Fibroblast of skin of abdomen (primary cell): ENCODE measurements around the gene PLEKHH1.

Experiments used
- DNase-seq: peaks from one replicate; pipeline ENCODE4 v3.0.0-alpha.2; 2013

The PLEKHH1 gene

DNA sequence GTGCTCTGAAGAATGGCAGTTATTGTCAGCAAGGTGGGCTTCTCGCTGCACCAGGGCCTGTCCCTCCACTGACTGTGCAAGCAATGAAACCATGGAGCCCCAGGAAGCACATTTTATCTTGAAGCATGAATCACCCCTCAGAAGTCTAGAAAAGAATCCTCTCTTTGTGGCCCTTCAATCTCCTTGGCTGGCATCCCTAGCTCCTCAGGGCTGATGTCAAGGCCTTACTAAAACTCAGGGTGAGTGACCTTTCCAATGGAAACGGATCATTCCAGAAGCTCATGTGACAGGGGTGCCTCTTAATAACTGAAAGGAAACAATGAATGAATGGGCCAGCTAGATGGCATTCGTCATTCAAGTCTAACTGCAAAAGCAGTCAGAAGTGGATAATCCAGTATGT, 22.3 kb upstream of the PLEKHH1 start:
- DNase-seq: no peak

DNA sequence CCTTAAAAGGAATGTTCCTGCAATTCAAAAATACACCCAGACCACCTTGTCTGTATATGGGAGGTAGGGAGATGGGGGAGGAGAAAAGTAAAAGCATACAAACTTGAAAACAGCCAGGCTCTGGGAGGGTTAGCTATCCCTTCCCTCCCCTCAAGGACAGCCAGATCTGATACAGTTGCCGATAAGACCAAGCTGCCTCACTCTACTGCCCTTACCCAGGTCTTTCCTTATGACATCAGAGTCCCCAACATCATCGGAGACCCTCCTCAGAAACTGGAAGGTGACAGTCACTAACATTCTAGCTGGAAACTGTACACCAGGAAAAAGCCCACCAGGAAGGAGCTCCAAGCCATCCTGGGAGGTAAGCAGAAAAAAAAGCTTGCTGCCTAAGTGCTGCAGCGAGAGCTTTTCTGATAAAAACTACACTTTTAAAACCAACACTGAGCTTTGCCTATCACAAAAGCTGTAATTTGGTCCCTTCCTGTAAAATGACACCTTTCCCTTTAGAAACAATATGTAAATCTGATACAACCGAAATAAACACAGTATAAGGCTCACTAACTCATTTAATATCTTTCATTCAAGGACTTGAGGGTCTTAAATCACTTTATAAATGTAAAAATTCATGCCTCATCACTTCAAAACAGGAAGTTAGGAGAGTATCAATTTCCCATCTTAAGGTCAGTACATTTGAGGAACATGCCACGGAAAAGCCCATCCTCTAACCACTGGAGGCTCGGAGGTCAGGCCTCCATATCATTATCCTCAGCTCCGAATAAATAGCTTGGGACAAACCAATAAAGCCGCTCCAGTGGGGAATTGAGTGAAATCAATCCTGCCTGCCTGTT, 20.4 kb upstream of the PLEKHH1 start:
- no peak for DNase-seq

GRCh38 chr14:67513631-67514108, 19.4 kb upstream of the PLEKHH1 start:
- no peak for DNase-seq

DNA sequence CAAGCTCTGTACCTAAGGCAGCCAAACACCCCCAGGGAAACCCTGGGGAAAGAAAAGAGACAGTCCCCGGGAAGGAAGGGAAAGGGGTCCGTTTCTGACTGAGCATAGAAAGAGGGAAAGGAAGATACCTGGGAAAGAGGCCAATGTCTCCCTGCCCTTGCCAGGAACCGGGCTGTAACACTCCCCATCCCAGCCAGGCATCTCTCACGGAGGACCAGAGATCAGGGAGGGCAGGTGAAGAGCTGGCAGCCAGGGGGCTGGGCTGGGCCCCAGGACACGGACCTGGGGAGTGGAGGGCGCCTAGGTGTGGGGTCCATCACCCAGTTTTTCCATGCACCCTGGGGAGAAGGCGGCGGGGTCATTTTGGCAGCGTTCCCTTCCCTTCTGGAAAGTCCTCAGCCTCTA, 18.9 kb upstream of the PLEKHH1 start:
- DNase-seq: no peak

DNA sequence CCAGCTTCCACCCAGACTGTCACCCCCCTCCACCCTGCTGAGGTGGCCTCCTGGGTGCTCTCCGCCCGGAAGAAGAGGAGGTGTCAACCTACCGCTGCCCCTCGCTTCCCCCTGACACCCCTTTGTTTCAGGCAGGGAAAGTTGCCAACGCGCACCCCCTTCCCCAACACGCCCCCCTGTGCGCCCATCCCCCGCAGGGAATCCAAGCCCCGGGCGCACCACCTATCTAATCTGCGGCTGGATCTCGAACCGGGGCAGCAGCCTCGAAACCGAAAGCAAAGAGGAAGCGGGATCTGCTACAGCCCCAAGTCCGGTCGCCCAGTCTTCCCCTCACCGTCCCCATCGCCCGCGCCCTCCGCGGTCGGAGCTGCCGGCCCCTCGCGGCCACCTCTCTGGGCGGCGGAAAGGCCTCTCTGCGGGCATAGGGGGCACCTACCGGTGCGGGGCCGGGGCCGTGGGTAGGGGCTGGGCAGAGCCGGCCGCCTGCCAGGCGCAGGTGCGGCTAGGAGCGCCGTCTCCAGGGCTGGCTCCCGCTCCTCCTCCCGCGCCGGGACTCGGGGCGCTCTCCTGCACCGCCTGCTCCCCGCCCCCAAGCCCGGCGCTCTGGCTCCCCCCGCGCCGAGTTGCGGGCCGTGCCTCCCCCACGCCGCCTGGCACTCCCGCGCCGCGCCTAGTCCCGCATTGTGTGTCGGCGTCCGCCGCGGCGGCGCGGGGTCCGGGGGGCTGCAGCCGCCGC, 18.3 kb upstream of the PLEKHH1 start:
- DNase-seq: no peak

GRCh38 chr14:67515386-67516079, 17.6 kb upstream of the PLEKHH1 start:
- DNase-seq: no peak

DNA sequence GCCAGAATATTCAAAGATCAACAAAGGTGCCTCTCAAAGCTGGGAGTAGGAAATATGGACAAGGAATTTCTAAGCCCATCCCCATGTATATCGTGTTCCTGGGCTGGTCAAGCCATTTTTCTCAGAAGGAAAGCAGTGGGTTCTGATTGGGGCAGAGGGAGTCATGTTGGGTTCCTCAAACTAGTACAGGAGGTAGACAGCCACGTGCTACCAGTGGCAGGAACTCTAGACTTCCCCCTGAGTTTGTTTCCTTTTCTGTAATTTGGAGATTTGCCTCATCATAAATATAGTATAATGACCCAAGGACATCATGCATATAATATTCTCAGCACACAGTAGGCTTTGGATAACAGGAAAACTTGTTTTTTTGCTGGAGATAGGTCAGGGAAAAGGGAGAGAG, 16.4 kb upstream of the PLEKHH1 start:
- no peak for DNase-seq

GRCh38 chr14:67517083-67517482, 16.0 kb upstream of the PLEKHH1 start:
- DNase-seq: no peak

GRCh38 chr14:67519406-67519805, 13.7 kb upstream of the PLEKHH1 start:
- no peak for DNase-seq

GRCh38 chr14:67520482-67520881, 12.6 kb upstream of the PLEKHH1 start:
- no peak for DNase-seq

DNA sequence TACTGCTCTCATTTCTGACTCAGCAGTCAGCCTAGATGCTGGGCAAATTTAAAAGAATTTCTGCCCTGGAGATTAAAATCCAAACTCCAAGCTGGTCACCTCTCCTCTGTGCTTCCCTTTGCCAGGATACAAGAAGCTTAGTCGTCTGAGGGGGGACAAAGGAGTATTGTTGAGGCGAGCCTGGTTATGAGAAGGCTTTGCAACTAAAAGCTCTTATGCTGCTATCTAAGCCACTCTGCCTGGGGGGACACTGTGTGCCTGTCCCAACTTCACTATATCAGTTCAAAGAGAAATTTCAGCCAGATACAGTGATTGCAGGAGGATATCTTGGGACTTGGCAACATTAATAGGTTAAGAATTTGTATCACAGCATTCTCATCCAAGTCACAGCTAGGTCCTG, 10.8 kb upstream of the PLEKHH1 start:
- DNase-seq: no peak

DNA sequence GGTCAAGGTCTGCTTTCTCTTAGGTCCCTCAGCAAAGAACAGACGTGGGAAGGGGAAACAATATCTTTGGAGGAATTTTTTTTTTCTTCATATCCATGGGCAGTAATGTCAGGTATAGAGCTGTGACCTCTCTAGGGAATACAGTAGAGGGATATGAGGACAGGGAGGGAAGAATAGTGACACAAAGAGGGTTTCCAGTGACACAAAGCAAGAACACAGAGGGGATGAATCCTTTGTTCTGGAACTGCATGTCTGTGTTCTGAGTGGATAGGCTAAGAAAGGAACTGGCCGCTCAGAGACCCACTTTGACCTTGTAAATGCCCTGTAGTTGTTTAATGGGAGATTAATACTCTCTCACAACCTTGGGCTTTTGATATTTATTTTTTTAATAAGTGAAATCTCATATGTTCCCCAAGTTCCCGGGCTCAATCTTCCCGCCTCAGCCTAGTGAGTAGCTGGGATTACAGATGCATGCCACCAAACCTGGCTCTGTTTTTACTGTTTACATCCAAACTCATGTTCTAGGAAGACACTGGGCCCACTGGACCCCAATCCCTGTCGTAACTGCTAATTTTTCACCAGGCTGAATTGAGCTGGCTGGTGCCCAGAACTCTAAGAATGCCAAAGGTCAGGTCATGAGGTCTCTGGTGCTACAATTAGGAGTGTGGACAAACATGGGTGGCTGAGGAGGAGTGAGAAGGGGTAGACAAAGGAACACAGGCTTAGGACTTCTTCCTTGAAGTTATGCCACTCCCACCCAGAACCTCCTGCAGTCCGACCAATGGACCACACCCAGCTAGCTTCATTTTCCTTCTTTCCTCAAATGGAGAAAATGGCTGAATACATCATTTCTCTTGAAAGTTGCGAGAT, 9.1 kb upstream of the PLEKHH1 start:
- DNase-seq: no peak

GRCh38 chr14:67524634-67524963, 8.5 kb upstream of the PLEKHH1 start:
- no peak for DNase-seq

- DNase-seq: no peak
Measured at GRCh38 chr14:67525389-67525788, 7.7 kb upstream of the PLEKHH1 start.

- no peak for DNase-seq
Measured at GRCh38 chr14:67526181-67526580, 6.9 kb upstream of the PLEKHH1 start.

DNA sequence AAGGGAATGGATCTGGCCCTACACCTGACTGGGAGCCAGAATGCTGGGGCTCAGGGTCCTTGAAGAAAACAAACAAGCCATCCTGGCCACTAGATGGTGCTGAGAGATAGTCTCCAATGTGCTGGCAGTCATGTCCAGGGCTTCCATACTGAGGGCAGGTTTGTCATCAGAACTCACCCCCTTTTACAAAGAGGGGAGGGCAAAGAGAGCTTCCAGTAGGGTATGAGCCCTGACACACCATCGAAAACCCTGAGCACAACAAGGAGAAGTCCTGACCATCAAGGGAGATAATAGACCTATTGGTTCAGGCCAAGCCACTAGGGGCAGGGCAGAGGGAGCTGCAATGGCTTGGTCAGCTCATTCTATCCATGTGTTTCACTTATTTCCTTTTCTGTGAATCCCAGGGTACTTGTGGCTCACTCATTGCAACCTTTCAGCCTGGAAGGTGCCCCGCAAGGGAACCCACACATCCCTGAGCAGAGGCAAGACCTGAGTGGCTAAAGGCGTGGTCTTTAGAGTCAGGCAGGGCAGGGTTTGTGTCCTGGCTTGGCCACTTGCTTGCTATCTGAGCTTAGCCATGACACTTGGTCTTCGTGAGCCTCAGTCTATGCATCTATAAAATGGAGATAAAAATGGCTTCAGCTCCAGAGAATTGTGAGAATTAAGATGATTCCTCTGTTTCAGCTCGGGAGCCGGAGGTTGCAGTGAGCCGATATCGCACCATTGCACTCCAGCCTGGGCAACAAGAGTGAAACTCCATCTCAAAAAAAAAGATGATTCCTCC, 6.2 kb upstream of the PLEKHH1 start:
- peak; percentile 43 for DNase-seq

DNA sequence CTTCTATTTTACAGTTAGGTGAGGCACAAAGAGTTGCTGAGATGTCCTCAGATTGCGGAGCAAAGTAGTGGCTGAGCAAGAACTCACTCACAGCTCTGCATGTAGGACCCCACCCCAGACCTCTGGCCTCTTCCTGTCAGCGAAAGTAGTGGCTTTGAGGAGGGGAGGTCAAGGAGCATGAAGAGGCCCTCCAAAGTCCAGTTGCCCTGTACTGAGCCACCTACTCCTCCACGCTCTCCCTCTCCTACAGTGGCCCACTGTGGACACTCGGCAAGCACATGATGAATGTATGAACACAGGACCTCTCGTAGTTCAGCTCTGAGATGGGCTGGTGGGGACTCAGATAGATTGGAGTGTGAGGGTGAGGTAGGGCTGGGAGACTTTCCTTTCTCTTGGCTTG, 5.3 kb upstream of the PLEKHH1 start:
- DNase-seq: no peak

DNA sequence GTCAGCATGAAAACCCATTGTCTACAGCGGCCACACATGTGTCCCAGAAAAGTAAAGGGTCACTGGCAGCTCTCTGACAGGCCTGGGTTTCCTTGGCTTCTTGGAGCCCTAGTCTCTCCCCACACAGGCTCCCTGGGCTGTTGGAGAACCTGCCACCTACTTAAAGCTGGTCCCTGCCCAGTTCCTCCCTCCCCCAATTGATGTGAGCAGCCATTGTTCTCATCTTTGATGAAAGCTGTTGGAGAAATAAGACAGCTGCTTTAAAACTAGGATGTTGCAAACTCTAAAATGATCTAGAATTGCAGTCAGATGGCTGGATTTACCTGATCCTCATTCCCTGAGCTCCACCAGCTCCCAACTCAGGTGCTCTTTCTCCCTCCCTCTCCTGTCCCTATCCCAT, 4.8 kb upstream of the PLEKHH1 start:
- no peak for DNase-seq

DNA sequence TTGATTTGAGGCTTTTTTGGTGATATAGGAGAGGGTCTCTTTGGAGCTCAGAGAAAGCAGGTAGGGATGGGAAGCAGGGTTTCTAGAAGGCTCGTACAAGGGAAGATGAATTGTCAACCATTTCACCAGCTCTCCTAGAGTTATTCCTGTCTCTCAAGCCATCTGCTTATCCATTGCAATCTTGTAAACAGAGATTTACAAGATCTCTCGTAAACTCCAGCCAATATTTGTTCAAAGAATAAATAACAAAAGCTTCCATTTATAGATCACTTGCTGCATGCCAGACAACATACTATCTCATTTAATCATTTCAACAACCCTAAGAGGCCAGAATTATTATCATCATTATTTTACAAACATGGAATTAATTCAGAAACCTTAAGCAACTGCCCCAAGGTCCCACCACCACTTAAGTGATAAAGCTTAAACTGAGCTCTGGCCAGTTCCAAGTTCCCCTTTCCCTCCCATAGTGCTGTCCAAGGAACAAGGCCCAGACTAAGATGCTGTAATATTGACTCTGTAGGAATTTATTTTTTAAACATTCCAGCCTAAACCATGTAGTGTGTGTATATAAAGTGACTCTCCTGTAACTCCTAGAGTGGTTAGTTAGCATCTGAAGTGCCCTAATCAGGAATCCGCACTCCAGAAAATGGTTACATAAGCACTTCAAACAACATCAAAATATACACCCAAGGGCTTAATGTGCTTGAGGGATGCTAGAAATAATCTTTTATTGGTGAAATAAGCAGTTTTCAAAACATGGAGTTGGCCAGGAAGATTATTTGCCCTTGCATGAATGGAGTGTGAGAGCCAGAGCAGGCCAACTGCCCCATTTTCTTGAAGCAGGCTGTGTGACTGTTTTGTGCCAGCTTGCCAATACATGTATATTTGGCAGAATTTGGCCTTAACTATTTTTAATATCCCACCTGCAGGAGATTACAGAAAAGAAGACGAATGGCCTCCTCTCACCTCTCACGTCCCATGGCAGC, 2.8 kb upstream of the PLEKHH1 start:
- no peak for DNase-seq

DNA sequence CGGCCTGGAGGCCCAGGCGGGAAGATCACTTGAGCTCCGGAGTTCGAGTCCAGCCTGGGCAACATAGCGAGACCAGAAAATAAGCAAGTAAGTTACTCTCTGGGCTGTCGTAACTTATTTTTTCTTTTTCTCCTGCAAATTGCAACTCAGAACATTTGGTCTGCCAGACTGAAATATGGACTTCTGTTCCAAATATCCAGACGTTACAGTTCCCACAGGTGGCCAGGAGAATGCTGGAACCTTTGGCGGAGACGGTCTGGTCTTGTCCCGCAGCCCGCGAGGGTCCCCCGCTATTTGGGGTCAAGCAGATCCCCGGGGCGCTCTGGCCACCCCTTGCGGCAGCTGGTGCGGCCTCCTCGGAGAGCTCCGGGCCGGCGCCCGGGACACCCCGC, 488 bp upstream of the PLEKHH1 start:
- no peak for DNase-seq

- DNase-seq: no peak
Measured at GRCh38 chr14:67533754-67534085, 630 bp downstream of the PLEKHH1 start.
